ENCODE data around the gene OR10G2. TPM values are rescaled to one million over a fixed set of nuclear protein-coding genes. Genes with fewer than 3 reads are reported as not detected.

OR10G2 gene
- total RNA-seq, 1 donor from 2014 or later = not detected

DNA sequence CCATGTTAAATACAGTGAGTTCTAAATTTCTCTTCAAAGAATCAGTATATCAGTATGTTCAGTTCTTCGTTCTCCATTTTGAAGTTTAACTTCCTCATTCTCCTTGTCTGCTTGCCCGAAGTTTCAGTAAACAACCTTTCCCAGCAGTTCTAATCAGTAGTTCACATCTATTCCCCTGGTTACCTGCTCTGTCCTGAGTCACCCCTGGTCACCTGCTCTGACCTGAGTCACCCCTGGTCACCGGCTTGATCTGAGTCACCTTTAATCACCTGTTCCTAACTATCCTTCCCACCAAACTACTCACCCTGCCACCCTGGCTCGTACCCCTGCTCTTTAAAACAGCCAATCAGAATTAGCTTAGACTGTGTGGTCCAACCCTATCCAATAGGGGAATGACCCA lies 45.4 kb downstream of the OR10G2 start:
- DNase-seq (ENCODE audit: low read depth) = no peak

Other genes with a start within 250 kb of the OR10G2 start
- 41.6 and 48.5 TPM in 2 replicates for gene CHD8, start 178.8 kb downstream of the OR10G2 start, total RNA-seq
- 21.9 and 26.4 TPM in 2 replicates for gene RAB2B, start 158.0 kb downstream of the OR10G2 start, total RNA-seq
- 25.6 and 27.8 TPM in 2 replicates for gene TOX4, start 157.7 kb downstream of the OR10G2 start, total RNA-seq
- gene METTL3, start 123.6 kb downstream of the OR10G2 start, total RNA-seq = 63.2 and 73.4 TPM in 2 replicates
- gene SALL2, start 108.6 kb downstream of the OR10G2 start, total RNA-seq = 4.6 and 4.7 TPM in 2 replicates
- gene OR10G3, start 54.9 kb downstream of the OR10G2 start, total RNA-seq = not detected in 2 replicates
- not detected in 2 replicates for gene OR4E2, start 18.9 kb upstream of the OR10G2 start, total RNA-seq
- not detected in 2 replicates for gene OR4E1, start 38.9 kb upstream of the OR10G2 start, total RNA-seq

All from myocyte (in vitro differentiated cells).